ENCODE data around the gene SSC4D. TPM values are rescaled to one million over a fixed set of nuclear protein-coding genes. Genes with fewer than 3 reads are reported as not detected.

Gene SSC4D
- total RNA-seq, 1 donor from 2014 or later: 6.0 TPM

DNA sequence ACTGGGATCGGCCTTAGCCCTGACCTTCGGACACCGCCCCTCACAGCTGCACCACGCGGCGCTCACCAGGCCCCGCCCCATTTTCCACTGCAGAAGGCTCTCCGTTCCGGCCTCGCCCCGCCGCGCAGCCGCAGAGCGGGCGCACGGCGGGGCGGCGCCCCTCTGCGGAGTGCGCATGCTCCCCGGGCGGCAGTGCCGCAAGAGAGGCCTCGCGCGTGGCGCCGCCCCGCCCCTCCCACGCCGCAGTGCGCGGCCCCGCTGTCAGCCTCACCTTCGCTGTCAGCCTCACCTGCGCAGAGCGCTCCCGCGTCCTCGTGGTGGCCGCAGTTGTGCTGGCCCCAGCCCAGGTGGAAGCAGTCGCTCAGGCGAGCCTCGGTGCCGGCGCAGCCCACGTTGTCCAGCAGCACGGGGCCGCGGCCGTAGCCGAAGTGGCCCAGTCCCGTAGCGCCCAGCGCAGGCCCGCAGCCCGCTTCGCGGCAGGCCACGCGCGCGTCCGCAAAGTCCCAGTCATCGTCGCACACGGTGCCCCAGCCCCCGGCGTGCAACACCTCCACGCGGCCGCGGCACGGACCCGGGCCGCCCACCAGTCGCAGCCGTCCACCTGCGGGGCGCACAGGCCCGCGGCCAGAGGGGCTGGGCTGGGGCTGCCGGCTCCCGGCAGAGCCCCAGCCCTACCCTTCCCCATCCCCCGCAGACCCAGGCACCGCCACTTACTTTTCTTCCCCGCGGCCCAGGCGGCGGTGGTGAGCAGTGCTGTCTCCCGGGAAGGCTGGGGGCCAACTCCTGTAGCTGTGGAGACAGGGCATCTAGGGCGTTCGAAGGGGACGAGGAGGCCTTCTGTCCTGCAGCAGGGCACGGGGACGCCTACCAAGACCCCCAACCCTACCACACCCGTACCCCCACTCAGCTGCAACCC lies 16.1 kb downstream of the SSC4D start:
- Histone ChIP-seq H3K4me3 (ENCODE audit: insufficient read depth, low read depth, low read length) (peak overlapping the region; percentile 73), H3K4me1 (ENCODE audit: insufficient read depth, low read length) (peaks cover 11% of the 10 kb centered on the region), H4K20me1 (ENCODE audit: insufficient read depth, low read length) (no peaks in the 10 kb centered on the region), H2AFZ (ENCODE audit: low read depth, low read length) (peak overlapping the region; percentile 99), H3K27ac (ENCODE audit: low read depth, low read length) (peak overlapping the region; percentile 61), H3K27me3 (ENCODE audit: insufficient read depth, low read length) (no peaks in the 10 kb centered on the region), H3K9ac (ENCODE audit: low read length) (peak overlapping the region; percentile 85), H3K36me3 (ENCODE audit: insufficient read depth, low read length) (no peaks in the 10 kb centered on the region), H3K9me3 (ENCODE audit: insufficient read depth, low read depth, low read length) (no peaks in the 10 kb centered on the region), H3K79me2 (ENCODE audit: insufficient read depth, low read length) (no peaks in the 10 kb centered on the region), H3K4me2 (ENCODE audit: low read length) (peak overlapping the region; percentile 99)
- TF ChIP-seq EZH2 (IDR thresholded peaks at IDR 0.05; ENCODE audit: insufficient read depth, low read length): no peak
- TF ChIP-seq, protein P1, sequence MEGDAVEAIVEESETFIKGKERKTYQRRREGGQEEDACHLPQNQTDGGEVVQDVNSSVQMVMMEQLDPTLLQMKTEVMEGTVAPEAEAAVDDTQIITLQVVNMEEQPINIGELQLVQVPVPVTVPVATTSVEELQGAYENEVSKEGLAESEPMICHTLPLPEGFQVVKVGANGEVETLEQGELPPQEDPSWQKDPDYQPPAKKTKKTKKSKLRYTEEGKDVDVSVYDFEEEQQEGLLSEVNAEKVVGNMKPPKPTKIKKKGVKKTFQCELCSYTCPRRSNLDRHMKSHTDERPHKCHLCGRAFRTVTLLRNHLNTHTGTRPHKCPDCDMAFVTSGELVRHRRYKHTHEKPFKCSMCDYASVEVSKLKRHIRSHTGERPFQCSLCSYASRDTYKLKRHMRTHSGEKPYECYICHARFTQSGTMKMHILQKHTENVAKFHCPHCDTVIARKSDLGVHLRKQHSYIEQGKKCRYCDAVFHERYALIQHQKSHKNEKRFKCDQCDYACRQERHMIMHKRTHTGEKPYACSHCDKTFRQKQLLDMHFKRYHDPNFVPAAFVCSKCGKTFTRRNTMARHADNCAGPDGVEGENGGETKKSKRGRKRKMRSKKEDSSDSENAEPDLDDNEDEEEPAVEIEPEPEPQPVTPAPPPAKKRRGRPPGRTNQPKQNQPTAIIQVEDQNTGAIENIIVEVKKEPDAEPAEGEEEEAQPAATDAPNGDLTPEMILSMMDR (IDR thresholded peaks at IDR 0.05; ENCODE audit: insufficient read depth, low read depth, low read length): no peak
- FAIRE-seq: no peak
- DNase-seq (ENCODE audit: low read depth): peak; percentile 53
- Mint-ChIP-seq H3K27ac (ENCODE audit: unreplicated experiment) (peak overlapping the region; percentile 94), H3K4me3 (ENCODE audit: unreplicated experiment) (peak overlapping the region; percentile 76), H3K27me3 (ENCODE audit: low read depth, unreplicated experiment) (peaks cover 3% of the 10 kb centered on the region), H3K36me3 (ENCODE audit: low read depth, unreplicated experiment) (peaks cover 2% of the 10 kb centered on the region), H3K9me3 (ENCODE audit: unreplicated experiment) (no peaks in the 10 kb centered on the region), H3K4me1 (ENCODE audit: low read depth, unreplicated experiment) (peaks cover 8% of the 10 kb centered on the region)

DNA sequence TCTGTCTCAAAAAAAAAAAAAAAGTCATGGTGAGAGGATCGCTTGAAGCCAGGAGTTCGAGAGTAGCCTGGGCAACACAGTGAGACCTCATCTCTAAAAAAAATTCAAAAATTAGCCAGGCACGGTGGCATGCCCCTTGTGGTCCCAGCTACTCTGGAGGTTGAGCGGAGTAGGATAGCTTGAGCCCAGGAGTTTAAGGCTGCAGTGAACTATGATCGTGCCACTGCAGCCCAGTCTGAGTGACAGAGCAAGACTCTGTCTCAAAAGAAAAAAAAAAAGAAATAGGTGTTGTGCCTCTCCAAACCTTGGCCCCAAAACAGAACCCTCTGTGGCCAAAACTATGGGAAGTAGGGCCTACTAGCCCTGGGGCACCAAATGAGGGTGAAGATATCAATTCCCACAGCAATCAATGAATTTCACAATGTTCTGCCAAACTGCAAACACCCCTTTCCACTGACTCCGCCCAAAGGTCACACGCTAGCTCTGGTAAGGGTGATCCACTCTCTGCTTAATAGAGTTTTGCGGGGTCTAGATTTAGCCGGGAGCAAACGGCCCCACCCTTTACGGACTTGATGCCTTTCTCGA lies 16.9 kb downstream of the SSC4D start:
- Histone ChIP-seq H3K27me3 (ENCODE audit: insufficient read depth, low read length) (no peaks in the 10 kb centered on the region), H2AFZ (ENCODE audit: low read depth, low read length) (peak overlapping the region; percentile 99), H3K79me2 (ENCODE audit: insufficient read depth, low read length) (no peaks in the 10 kb centered on the region), H4K20me1 (ENCODE audit: insufficient read depth, low read length) (no peaks in the 10 kb centered on the region), H3K4me2 (ENCODE audit: low read length) (peak overlapping the region; percentile 99), H3K27ac (ENCODE audit: low read depth, low read length) (peak overlapping the region; percentile 10), H3K9me3 (ENCODE audit: insufficient read depth, low read depth, low read length) (no peaks in the 10 kb centered on the region), H3K9ac (ENCODE audit: low read length) (peak overlapping the region; percentile 85), H3K4me3 (ENCODE audit: insufficient read depth, low read depth, low read length) (peak overlapping the region; percentile 73), H3K4me1 (ENCODE audit: insufficient read depth, low read length) (peaks cover 11% of the 10 kb centered on the region), H3K36me3 (ENCODE audit: insufficient read depth, low read length) (no peaks in the 10 kb centered on the region)
- DNase-seq (ENCODE audit: low read depth) (no peak), FAIRE-seq (no peak)
- Mint-ChIP-seq H3K27me3 (ENCODE audit: low read depth, unreplicated experiment) (peaks cover 3% of the 10 kb centered on the region), H3K4me3 (ENCODE audit: unreplicated experiment) (peak overlapping the region; percentile 76), H3K36me3 (ENCODE audit: low read depth, unreplicated experiment) (peaks cover 2% of the 10 kb centered on the region), H3K4me1 (ENCODE audit: low read depth, unreplicated experiment) (peaks cover 8% of the 10 kb centered on the region), H3K27ac (ENCODE audit: unreplicated experiment) (peak overlapping the region; percentile 94), H3K9me3 (ENCODE audit: unreplicated experiment) (no peaks in the 10 kb centered on the region)
- TF ChIP-seq, protein P1 (IDR thresholded peaks at IDR 0.05; ENCODE audit: insufficient read depth, low read depth, low read length): no peak
